T-helper 1 cell (primary cell): ENCODE results near the gene IL1RAPL2.
"Not testable (repeated sequence)": the region's sequence is repeated elsewhere in the genome, so short reads cannot be mapped to it uniquely, and the experiment has no call there.

Experiments
- DNase-seq, 5 donors: peaks; one replicate each; pipeline ENCODE4 v3.0.0-alpha.2; 2012 to 2020

Gene IL1RAPL2

GRCh38 chrX:105189093-105189492, 623.1 kb downstream of the IL1RAPL2 start:
- DNase-seq: no peak

DNA sequence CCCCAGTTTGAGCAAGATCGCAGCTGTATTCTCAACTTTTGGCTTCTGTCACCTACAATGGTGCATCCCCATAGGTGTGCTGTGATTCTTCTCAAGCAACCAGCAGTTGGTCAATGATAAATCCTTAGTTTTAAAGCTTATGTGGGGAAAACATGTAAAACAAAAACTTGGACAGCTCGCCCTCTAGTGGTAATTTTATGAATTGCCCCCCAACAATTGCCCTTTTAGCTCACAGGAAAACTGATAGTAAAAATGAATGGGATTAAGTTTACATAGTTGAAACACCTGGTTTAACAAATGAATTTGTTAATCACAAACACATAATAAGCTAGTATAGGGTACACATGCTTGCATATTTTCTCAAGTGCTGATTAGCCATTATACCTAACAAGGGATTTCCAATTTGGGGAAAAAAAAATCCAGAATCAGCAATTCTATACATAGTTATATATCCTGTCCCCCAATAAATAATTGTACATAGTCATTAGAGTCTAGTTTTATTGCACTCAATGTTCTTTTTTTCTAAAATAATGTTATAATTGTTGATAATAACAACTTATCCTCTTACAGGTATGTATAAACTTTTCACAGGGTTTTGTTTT, 624.4 kb downstream of the IL1RAPL2 start:
- DNase-seq: peak in 2 of 5 donors; percentile 0 to 4

DNA sequence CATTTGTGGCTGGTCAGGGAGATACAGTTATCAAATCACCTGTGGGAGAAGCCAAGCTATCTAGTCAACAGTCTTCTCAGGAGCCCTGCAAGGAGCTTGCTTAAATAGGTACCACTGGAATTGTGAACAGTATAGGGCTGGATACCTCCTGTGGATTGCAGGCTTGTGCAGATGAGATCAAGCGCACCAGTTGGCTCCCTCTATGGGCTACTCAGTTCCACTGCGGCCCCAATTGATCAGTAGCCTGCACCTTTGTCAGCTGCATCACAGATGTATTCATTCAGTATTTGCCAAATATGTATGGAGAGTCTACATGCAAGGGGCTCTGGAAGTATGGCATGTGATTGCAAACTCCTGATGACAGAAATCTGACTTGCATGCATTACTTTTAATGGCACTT, 625.9 kb downstream of the IL1RAPL2 start:
- no peak for DNase-seq

GRCh38 chrX:105209406-105209805, 643.4 kb downstream of the IL1RAPL2 start:
- DNase-seq: no peak

DNA sequence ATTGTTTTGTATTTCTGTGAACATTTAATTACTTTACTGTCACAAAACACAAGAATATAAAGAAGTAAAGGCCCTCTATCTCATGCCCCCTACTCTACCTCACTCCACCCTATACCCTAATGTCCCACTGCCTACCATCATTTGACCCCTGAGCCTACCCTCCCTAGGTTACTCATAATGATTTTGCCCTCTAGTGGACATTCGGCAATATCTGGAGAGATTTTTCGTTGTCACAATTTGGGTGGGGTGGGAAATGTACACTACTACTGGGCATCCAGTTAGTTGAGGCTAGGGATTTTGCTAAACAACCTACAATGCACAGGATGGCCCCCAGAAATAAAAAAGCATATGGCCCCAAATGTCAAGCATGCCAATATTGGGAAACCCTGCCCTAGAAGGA, 644.3 kb downstream of the IL1RAPL2 start:
- no peak for DNase-seq

DNA sequence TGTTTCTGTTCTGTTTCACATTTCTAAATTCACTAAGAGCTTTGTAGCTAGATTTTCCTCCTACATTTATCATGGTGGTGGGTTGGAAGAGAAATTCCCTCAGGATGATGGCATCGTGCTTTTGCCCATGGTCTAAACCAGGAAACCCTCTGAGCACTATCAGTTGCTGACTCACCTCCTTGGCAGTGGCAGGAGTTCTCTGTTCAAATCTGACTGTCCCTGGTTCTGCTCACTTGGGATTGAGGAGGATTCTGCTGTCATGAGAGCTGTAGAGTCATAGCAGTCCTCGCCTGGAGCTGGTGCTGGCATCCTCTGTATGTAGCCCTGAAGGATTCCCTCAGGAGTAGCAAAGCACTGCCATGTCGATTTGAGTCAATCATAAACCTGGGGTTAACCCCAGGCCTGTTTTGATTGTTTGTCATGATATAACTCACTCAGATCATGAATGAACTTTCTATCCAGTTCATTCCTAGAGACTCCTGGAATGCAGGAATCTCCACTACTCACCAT, 645.1 kb downstream of the IL1RAPL2 start:
- no peak for DNase-seq

DNA sequence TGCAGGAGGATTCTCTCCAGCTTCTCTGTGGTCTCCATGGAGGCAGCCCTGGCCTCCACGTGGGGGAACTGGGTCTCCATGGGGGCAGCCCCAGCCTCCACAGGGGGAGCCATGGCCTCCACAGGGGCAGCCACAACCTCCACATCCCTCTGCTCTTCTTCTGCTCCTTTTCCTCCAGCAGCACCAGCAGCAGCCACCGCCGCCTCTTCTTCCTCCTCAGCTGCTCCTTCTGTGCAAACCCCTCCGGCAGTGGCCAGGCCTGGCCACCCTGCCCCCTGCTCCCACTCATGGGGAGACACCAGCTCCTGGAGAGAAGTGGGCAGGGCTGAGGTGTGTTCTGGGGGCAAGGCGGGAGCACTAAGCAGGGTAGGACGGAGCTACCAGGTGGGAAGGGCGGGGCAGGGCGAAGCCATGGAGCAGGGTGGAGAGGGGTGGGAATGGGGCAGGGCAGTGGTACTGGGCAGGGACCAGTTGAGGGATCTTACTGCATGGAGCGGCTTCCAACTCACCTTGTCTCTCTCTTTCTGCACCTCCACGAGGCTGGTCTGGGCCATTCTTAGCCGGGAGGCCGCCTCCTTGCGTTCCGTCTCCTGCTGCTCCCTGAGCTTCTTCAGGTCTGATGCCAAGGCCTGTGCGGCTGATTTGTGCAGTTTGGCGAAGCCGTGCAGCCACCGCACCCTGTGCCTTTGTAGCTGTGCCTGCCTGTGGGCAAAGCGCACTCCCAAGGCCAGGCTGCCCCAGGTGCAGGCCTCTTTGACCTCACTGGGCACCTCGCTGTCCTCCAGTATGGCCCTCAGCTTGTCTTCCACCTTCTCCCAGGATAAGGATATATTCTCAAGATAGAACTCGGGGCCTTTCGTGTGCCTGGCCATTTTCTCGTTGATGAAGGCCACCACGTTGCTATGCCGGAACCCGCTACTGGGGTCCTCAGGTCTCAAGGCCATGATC, 653.7 kb downstream of the IL1RAPL2 start:
- no peak for DNase-seq

GRCh38 chrX:105220636-105221035, 654.6 kb downstream of the IL1RAPL2 start, which contains the start of gene TEX13A:
Gene TEX13A (minus strand): TSS chrX:105220694. CDS start chrX:105220397, 297 bp downstream.
- DNase-seq: no peak

DNA sequence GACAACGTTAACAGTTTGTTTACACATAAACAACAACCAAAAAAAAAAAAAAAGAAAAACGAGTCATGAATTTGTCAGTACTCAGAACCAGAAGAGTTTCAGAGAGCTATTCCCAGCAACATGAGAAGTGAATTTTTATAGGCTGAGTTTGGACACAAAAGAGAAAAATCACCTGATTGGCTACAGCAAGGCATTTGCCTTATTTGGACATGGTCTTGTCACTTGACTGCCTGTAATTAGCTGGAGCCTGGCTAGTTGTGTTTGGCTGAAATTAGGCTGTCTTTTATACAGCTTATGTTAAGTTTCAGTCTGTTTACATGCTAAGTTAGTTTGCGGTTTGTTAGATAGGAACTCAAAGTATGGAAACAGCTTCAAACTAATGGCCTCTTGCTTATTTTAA, 655.4 kb downstream of the IL1RAPL2 start:
- no peak for DNase-seq

- no peak for DNase-seq
Observed at GRCh38 chrX:105226499-105226898, 660.5 kb downstream of the IL1RAPL2 start.

DNA sequence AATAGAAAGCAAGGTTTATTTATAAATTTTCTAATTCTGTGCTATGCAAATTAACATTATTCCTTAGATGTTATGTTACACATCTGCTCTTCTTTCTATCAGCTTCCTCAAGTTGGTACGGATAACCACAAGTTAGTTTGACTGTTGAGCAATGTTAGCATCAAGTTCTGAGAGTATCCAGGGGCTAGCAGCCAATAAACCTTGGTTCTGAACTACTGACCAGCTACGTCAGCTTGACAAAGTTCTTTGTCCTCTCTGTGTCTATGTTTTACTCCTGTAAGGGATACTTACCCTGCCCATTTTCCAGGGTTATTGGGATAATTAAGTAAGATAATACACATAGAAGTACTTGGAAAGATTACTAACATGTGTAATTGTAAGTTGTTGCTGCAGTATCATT, 662.6 kb downstream of the IL1RAPL2 start:
- DNase-seq: no peak

GRCh38 chrX:105229146-105229545, 663.1 kb downstream of the IL1RAPL2 start:
- DNase-seq: no peak

GRCh38 chrX:105237407-105237806, 671.4 kb downstream of the IL1RAPL2 start:
- DNase-seq: not testable (repeated sequence)

- DNase-seq: no peak
Observed at GRCh38 chrX:105241056-105241455, 675.1 kb downstream of the IL1RAPL2 start.

DNA sequence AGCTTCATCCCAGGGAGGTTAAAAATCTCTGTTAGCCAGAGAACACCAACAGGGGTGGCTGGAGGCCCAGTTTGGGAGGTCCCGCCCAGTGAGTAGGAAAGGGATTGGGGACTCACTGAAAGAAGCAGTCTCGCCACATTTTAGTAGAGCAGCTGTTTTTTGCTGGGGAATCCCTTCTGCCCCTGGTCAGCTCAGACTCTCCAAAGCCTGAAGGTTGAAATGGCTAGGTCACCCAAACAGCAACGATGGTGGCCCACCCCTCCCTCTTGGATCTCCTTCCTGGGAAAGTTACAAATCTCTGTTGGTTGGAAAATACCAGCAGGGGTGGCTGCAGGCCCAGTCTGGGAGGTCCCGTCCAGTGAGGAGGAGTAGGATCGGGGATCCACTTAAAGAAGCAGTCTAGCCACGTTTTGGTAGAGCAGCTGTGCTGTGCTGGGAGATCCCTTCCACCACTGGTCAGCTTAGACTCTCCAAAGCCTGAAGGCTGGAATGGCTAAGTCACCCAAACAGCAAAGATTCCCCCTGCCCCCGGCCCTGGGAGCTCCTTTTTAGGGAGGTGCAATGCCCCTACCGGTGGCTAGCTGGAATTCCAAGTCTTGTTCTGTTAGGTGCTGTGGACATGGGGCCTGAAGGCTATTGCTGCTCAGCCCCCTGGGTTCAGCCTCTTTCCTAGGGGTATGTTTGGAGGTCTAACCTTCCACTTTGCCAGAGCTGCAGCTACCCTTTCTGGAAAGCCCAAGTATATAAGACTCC, 694.5 kb downstream of the IL1RAPL2 start:
- DNase-seq: no peak

GRCh38 chrX:105263171-105263570, 697.2 kb downstream of the IL1RAPL2 start:
- DNase-seq: no peak

DNA sequence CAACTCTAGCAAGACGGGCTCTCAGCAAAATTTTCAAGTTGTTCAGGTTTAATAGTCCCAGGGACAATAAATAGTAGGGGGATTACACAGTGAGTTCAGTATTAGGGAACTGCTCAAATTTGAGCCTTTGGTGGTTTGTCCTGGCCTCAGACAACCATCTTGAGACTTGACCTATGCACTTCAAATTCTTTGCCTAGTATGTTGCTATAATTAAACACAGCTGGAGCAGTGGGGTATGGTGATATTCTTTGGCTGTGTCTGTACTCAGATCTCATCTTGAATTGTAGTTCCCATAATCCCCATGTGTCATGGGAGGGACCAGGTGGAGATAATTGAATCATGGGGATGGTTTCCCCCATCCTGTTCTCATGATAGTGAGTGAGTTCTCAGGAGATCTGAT, 697.8 kb downstream of the IL1RAPL2 start:
- no peak for DNase-seq

DNA sequence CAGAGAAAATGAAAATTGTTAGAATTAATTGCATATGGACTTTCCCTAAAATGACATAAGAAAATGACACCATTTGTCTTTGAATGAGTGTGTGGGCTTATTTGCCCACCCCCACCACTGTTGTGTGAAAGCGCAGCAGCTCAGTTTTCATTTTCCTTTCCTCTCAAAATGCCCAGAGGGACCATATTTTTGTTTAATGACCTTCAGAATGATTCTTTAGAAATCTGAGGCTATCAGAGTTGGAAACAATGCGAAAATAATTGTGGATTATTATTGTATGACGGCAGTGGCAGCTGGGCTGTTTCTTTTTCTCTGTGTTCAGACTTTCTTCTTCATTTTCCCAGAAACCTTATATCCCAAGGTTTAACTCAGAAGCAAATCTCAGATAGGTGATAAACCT, 699.1 kb downstream of the IL1RAPL2 start:
- no peak for DNase-seq

DNA sequence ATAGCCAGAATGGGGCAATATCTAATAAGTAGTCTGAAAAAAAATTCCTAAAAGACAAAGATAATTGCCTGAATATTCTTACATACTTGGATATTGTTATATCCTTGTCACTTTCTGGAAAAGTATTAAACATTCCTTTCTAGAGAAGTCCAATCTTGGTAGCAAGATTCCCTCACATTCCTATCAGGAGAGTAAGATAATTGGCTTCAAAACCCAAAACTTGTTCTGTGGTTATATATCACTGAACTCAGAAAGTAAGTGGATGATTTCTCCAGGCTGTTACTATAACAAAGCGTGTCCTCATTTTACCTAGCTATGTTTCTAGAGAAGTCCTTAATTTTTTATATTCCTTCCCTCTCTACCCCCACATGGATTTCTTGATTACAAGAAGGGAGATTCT, 700.5 kb downstream of the IL1RAPL2 start:
- no peak for DNase-seq

DNA sequence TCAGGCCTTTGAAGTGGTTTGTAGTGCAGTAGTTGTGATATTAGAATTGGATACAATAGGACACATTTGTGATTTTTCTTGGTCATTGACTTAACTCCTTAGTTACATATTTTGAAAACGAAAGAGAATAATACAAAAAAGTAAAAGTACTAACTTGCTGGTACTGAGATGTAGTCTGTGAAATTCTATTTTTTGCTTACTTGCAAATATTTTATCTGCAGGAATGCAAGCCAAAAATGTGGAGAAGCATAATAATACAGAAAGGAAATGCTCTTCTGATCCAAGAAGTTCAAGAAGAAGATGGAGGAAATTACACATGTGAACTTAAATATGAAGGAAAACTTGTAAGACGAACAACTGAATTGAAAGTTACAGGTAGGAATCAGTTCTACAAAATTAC, 701.2 kb downstream of the IL1RAPL2 start:
- DNase-seq: no peak

DNA sequence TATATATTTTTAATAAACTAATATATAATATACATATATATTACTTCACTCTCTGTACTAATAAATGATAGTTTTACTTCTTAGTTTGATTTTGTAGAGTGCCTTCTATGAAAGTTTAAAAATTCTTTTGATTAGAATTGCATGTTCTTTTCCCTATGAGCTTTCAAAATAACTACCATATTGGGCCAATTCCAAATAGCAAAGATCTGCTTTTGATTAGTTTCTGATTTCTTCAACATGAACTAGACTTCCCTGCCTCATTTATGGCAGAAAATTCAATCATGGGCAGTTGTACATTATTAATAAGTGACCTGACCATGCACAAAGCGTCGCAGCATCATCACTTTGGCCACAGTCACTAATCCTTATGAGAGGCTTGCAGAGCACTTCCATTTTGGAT, 703.4 kb downstream of the IL1RAPL2 start:
- no peak for DNase-seq

DNA sequence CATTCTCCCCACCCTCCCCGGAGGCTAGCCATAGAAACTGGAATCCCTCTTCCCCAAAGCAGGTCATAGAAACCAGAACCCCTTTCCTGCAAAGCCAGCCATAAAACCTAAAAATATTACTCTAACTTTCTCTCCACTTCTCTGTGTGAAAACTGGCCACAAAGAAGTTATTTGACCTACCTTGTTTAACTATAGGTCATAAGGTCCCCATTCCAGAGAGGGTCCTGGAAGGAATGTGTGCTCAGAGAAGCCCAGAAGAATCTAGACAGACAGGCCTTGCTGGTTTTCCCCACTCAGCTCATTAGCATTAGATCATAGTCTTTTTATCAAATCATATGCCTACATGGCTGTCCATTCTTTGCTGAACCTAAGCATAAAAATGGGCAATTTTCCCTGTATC, 707.3 kb downstream of the IL1RAPL2 start:
- DNase-seq: no peak

DNA sequence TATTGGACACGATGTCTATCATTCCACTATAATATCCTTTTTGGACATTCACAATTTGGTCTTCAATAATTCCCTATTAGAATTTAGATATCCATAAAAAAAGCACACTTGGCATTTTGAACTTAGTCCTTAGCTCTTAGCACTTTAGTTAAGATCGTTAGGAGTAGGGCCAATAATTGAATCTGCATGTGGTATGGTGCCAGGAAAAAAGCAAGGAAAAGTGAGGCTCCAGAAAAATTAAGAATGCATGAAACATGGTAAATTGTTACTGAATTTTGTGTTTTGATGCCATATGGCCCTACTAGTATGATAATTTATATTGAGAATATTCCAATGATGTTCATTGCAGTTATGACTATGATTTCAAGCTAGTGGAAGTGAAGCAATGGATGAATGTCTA, 708.1 kb downstream of the IL1RAPL2 start:
- no peak for DNase-seq
